ENCODE measurements around the gene ZNF425.

- no peak for TF ChIP-seq CTCF (conservative IDR thresholded peaks at IDR 0.05; ENCODE audit: low read length)
- TF ChIP-seq EZH2phosphoT487 (IDR thresholded peaks at IDR 0.05; ENCODE audit: borderline replicate concordance, low read depth, low read length): no peak
Observed at GRCh38 chr7:149084407-149084806, 41.7 kb downstream of the ZNF425 start.
